Measurements from ENCODE around the gene TAGAP. TPM values are rescaled to one million over a fixed set of nuclear protein-coding genes. Genes with fewer than 3 reads are reported as not detected.

TAGAP gene
- 1 to 10 TPM in 4 of 5 donors, not detected in 1; 1.4 to 4.1 (median 3.0) TPM for total RNA-seq
- polyA plus RNA-seq: 1 to 10 TPM in 2 of 3 donors, under 1 TPM in 1; 0.93 to 2.0 (median 1.4) TPM
- long read RNA-seq, donor 1: 0 reads
- long read RNA-seq, donor 2, partial matches to known transcripts: 0 of 2 reads
- long read RNA-seq, donor 2, other reads (novel, unspliced or antisense): 0 of 2 reads
- long read RNA-seq, donor 3: 0 reads
- long read RNA-seq, donor 4: 0 reads
- long read RNA-seq, donor 5: 0 reads
- long read RNA-seq, donor 6, partial matches to known transcripts: 0 of 1 reads
- long read RNA-seq, donor 6, other reads (novel, unspliced or antisense): 0 of 1 reads
- long read RNA-seq, donor 7, partial matches to known transcripts: 0 of 1 reads
- long read RNA-seq, donor 7, other reads (novel, unspliced or antisense): 0 of 1 reads
- long read RNA-seq, donor 8: 0 reads
- long read RNA-seq, donor 9: 0 reads
- long read RNA-seq, donor 10: 0 reads

GRCh38 chr6:159044899-159045727 is at the start of gene TAGAP:
TAGAP (minus strand) TSS chr6:159044991; CDS start chr6:159044146, 845 bp downstream.
- Histone ChIP-seq H3K4me3 (peak within 1 kb of the TSS; percentile 19 to 39 (median 30)), H3K36me3 (peaks cover 0 to 10% (median 3%) of the 10 kb centered on the region in 4 donors), H3K27me3 (no peaks in the 10 kb centered on the region), H3K27ac (peak within 1 kb of the TSS; percentile 33 to 80 (median 51)), H3K9me3 (no peaks in the 10 kb centered on the region), H3K4me1 (peaks cover 0 to 40% (median 9%) of the 10 kb centered on the region in 4 donors)
- WGBS, 5 donors: 28 to 38% (median 35%) methylated on average over 15 of the region's 15 CpGs
- intact Hi-C loops (cut with DNase I; ENCODE audit: low total_unique reads): loop anchor here (10.0 kb wide), 1 partner anchor 60 kb away; no protein-coding TSS in a partner anchor
- peak; percentile 70 to 80 for DNase-seq
- TF ChIP-seq POLR2A (IDR thresholded peaks at IDR 0.05) (no peak), POLR2AphosphoS5 (IDR thresholded peaks at IDR 0.05) (peak; percentile 20 to 84 (median 79))

- intact Hi-C loops (cut with DNase I; ENCODE audit: low total_unique reads): no loop called here
- TF ChIP-seq POLR2A (IDR thresholded peaks at IDR 0.05): no peak
- Histone ChIP-seq H3K9me3 (no peaks in the 10 kb centered on the region), H3K4me3 (no peak overlapping the region), H3K27me3 (no peaks in the 10 kb centered on the region), H3K27ac (no peak overlapping the region), H3K4me1 (no peaks in the 10 kb centered on the region), H3K36me3 (no peaks in the 10 kb centered on the region)
- 85 to 93% (median 89%) methylated on average over 27 to 32 of the region's 32 CpGs for WGBS, 5 donors
- no peak for DNase-seq
These were observed 49.0 kb upstream of the TAGAP start for GRCh38 chr6:159093609-159094443.

- no peaks in the 10 kb centered on the region for H3K4me1 ChIP-seq
- WGBS, 5 donors: 72 to 81% (median 80%) methylated on average over 5 of the region's 5 CpGs
- TF ChIP-seq POLR2A (IDR thresholded peaks at IDR 0.05): no peak
- TF ChIP-seq POLR2AphosphoS5 (IDR thresholded peaks at IDR 0.05): no peak
- no peak for TF ChIP-seq EP300 (IDR thresholded peaks at IDR 0.05)
- TF ChIP-seq CTCF (IDR thresholded peaks at IDR 0.05): no peak
- no peak overlapping the region for H3K4me3 ChIP-seq
- H3K27me3 ChIP-seq: no peaks in the 10 kb centered on the region
- intact Hi-C loops (cut with DNase I; ENCODE audit: low total_unique reads): no loop called here
- no peak for DNase-seq
- H3K36me3 ChIP-seq: no peaks in the 10 kb centered on the region
- peak overlapping the region in 1 of 5 donors; percentile 20 for H3K27ac ChIP-seq
- H3K9me3 ChIP-seq: no peaks in the 10 kb centered on the region
These were observed 47.8 kb upstream of the TAGAP start for GRCh38 chr6:159092631-159093030.

GRCh38 chr6:159090530-159091480 is 46.0 kb upstream of the TAGAP start:
- H3K4me1 ChIP-seq: no peaks in the 10 kb centered on the region
- 54 to 75% (median 62%) methylated on average over 10 of the region's 10 CpGs for WGBS, 5 donors

More at GRCh38 chr6:159090530-159091480, 46.0 kb upstream of the TAGAP start:
- intact Hi-C loops (cut with DNase I; ENCODE audit: low total_unique reads): no loop called here
- Histone ChIP-seq H3K27ac (no peak overlapping the region), H3K27me3 (no peaks in the 10 kb centered on the region), H3K9me3 (no peaks in the 10 kb centered on the region), H3K4me3 (no peak overlapping the region), H3K36me3 (no peaks in the 10 kb centered on the region)
- no peak for TF ChIP-seq POLR2AphosphoS5 (IDR thresholded peaks at IDR 0.05)
- no peak for TF ChIP-seq EP300 (IDR thresholded peaks at IDR 0.05)
- no peak for TF ChIP-seq CTCF (IDR thresholded peaks at IDR 0.05)
- no peak for TF ChIP-seq POLR2A (IDR thresholded peaks at IDR 0.05)
- peak; percentile 56 to 59 for DNase-seq

Measured in stomach (tissue), 19 donors.